ENCODE measurements around the gene DENND11. TPM values are rescaled to one million over a fixed set of nuclear protein-coding genes. Genes with fewer than 3 reads are reported as not detected.

Gene DENND11
- total and polyA plus RNA-seq, 2 of the 4 experiments (the other 2 are of a cell fraction): 2.9 to 5.0 TPM

Small RNAs within 50 kb of the gene (microRNA-seq; reads per million reads assigned to microRNA genes)
- gene RNU1-82P (ENCODE audit: insufficient read depth, insufficient read length): not detected

Small RNAs within 50 kb of the gene (small RNA-seq; reads per million reads assigned to genes)
- gene RNU1-82P: 0 reads per million in 5 experiments

Other genes starting within 250 kb of the DENND11 start
- gene AGK, start 150.8 kb downstream of the DENND11 start, total RNA-seq (2012; rRNA removed): 37.3 and 37.5 TPM in 2 replicates
- gene AGK, start 150.8 kb downstream of the DENND11 start, polyA plus RNA-seq (2012; rRNA removed): 35.5 and 36.1 TPM in 2 replicates
- not detected in 2 replicates for gene WEE2, start 6.2 kb upstream of the DENND11 start, total RNA-seq (2012; rRNA removed)
- not detected in 2 replicates for gene WEE2, start 6.2 kb upstream of the DENND11 start, polyA plus RNA-seq (2012; rRNA removed)
- 204 and 234 TPM in 2 replicates for gene SSBP1, start 36.2 kb upstream of the DENND11 start, total RNA-seq (2012; rRNA removed)
- gene SSBP1, start 36.2 kb upstream of the DENND11 start, polyA plus RNA-seq (2012; rRNA removed): 138 and 158 TPM in 2 replicates
- gene TAS2R3, start 61.9 kb upstream of the DENND11 start, total RNA-seq (2012; rRNA removed): 0.28 and 0.72 TPM in 2 replicates
- not detected in 2 replicates for gene TAS2R3, start 61.9 kb upstream of the DENND11 start, polyA plus RNA-seq (2012; rRNA removed)
- 0.18 and 0.28 TPM in 2 replicates for gene TAS2R4, start 74.5 kb upstream of the DENND11 start, total RNA-seq (2012; rRNA removed)
- 0.09 and 0.14 TPM in 2 replicates for gene TAS2R4, start 74.5 kb upstream of the DENND11 start, polyA plus RNA-seq (2012; rRNA removed)
- gene TAS2R5, start 88.1 kb upstream of the DENND11 start, total RNA-seq (2012; rRNA removed): under 0.01 and 0.36 TPM in 2 replicates
- gene TAS2R5, start 88.1 kb upstream of the DENND11 start, polyA plus RNA-seq (2012; rRNA removed): 0.32 and 0.33 TPM in 2 replicates
- gene PRSS37, start 139.3 kb upstream of the DENND11 start, total RNA-seq (2012; rRNA removed): not detected in 2 replicates
- gene PRSS37, start 139.3 kb upstream of the DENND11 start, polyA plus RNA-seq (2012; rRNA removed): not detected in 2 replicates
- gene OR9A4, start 214.2 kb upstream of the DENND11 start, total RNA-seq (2012; rRNA removed): not detected in 2 replicates
- not detected in 2 replicates for gene OR9A4, start 214.2 kb upstream of the DENND11 start, polyA plus RNA-seq (2012; rRNA removed)
- not detected in 2 replicates for gene CLEC5A, start 244.8 kb upstream of the DENND11 start, total RNA-seq (2012; rRNA removed)
- gene CLEC5A, start 244.8 kb upstream of the DENND11 start, polyA plus RNA-seq (2012; rRNA removed): not detected in 2 replicates

Data from IMR-90 (cell line).